Lower leg skin (tissue), 4 donors: ENCODE data around the gene TMEM86B. TPM values are rescaled to one million over a fixed set of nuclear protein-coding genes. Genes with fewer than 3 reads are reported as not detected.

ENCODE experiments used
- DNase-seq, 2 donors: peaks; one replicate each; pipeline ENCODE4 v3.0.0-alpha.2; 2019; ENCODE audit warnings: low spot score in 2 of 2
- H3K4me3 ChIP-seq: fragments of 200-600 bp; sonication (generic); 2 replicates; pipeline ENCODE4 v1.5.1; 2017; ENCODE audit warnings: mild to moderate bottlenecking, low read depth; ENCODE audit not compliant: poor library complexity, severe bottlenecking
- POLR2A ChIP-seq, 2 donors: fragments of 450-650 bp; IDR thresholded peaks; one replicate each; pipeline ENCODE4 v1.6.1; 2016 to 2017; ENCODE audit warnings: antibody characterized with exemption in 2 of 2, mild to moderate bottlenecking in 1 of 2, moderate library complexity in 1 of 2
- WGBS, 2 donors: methylation state at CpG; one replicate each; pipeline ENCODE4 v1.1.5; 2018; 5-methylcytosine and 5-hydroxymethylcytosine counted together
- intact Hi-C: fragments of 100-400 bp; cut with DNase I; formaldehyde crosslinking; loops from one replicate; pipeline ENCODE4 v1.15.0; 2023; ENCODE audit warnings: low total_unique reads
- microRNA-seq, 2 donors: library from miRNA; unstranded; fragments of <30 nt; microRNA quantifications; one replicate each; pipeline ENCODE4, GENCODE V29; 2016; ENCODE audit warnings: borderline replicate concordance in 2 of 2, borderline number of aligned reads in 1 of 2
- total RNA-seq, 4 donors: library from RNA; depleted of rRNA; stranded (reverse); fragments of >200 nt; gene quantifications; one replicate each; pipeline ENCODE4 v1.1.0, GENCODE V29; 2016
- TF ChIP-seq, protein P1 (sequence below), 3 donors: fragments of 450-650 bp; IDR thresholded peaks; one replicate each; pipeline ENCODE4 v1.5.1; 2016; ENCODE audit warnings: antibody characterized with exemption in 3 of 3, mild to moderate bottlenecking in 3 of 3, moderate library complexity in 2 of 3

The TMEM86B gene
- total RNA-seq, 4 donors from 2014 or later = 1.1 to 2.4 (median 1.6) TPM

DNA sequence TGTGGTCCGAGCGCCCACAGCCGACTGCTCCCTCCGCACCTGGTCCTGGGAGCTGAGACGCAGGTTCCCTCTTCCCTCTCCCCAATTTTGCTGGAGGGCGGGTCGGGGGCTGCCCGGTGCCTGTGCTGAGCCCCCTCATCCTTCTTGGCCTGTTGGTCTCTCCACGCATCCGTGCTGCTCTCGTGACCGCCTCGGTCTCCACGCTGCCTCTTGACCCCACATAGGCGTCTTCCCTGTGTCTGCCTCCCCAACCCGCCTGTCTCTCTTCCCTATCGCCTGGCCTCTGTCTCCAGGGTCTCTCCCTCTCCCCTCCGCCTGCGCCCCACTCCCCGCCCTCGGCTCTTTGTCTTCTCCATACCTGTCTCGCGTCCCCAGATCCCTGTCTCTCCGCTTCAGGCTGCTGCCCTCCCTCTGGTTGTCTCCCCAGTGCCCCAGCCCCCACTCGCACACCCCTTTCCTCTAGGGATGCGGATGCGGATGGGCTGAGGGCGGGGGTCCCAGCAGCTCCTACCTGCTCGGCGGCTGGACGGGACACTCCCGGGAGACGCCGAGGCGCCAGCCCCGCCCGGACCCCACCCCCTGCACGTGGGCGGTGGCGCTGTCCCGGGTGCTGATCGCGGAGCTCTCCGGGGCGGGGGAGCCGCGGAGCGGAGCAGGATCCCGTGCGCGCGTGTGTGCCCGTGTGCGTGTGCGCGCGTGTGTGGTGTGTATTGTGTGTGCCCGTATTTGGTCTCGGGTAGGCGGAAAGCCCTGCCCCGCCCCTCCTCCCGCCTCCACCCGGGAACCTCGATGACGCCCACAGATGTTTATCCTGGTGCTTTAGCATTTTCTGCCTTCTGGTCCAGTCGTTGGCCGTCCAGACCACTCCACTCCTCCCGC, 48.7 kb downstream of the TMEM86B start, which contains the start of gene SYT5:
SYT5 (minus strand) TSS at position 684 of the 879 bp plus-strand sequence. CDS start 1,248 bp downstream, outside the sequence.
- no peak for DNase-seq

DNA sequence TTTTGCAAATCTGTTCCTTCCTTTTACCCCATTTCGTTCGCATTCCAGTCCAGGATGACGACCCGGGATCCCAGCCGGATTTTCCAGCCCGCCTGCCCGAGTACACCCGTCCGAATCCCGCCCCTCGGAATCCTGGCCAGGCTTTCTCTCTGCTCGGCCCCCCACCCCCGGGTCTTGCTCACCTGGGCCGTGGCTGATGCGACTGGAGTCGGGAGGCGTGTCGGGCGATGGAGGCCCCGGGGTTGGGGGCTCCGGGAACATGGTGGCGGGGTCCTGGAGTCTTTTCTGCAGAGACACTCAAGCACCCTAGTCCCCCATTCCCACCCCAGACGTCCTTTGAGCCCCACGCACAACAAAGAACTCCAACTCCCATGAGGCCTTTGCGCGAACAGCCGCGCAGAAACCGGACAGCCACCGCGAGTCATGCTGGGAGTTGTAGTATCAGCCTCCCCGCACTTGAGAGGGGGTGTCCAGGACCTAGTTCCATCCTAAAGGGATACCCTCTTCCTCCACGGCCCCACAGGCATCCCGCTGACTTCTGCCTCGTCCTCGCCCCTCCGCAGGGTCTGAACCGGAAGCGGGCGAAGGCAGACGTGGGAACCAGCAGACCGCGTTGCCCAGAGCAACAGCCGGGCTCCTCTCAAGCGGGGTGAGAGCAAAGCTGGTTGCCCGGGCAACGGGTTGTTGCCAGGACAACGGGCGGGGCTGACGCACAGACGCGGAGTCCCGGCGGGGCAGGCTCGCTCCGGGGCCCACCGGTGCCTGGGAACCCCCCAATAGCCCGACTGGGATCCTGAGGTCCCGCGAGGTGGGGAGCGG, 49.6 kb downstream of the TMEM86B start:
- TF ChIP-seq, protein P1, sequence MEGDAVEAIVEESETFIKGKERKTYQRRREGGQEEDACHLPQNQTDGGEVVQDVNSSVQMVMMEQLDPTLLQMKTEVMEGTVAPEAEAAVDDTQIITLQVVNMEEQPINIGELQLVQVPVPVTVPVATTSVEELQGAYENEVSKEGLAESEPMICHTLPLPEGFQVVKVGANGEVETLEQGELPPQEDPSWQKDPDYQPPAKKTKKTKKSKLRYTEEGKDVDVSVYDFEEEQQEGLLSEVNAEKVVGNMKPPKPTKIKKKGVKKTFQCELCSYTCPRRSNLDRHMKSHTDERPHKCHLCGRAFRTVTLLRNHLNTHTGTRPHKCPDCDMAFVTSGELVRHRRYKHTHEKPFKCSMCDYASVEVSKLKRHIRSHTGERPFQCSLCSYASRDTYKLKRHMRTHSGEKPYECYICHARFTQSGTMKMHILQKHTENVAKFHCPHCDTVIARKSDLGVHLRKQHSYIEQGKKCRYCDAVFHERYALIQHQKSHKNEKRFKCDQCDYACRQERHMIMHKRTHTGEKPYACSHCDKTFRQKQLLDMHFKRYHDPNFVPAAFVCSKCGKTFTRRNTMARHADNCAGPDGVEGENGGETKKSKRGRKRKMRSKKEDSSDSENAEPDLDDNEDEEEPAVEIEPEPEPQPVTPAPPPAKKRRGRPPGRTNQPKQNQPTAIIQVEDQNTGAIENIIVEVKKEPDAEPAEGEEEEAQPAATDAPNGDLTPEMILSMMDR (IDR thresholded peaks at IDR 0.05) = no peak
- TF ChIP-seq POLR2A (IDR thresholded peaks at IDR 0.05) = no peak
- 4 to 9% methylated on average over 41 to 59 of the region's 61 CpGs for WGBS, 2 donors
- no peak for DNase-seq
- intact Hi-C loops = no loop called here
- no peak overlapping the region for H3K4me3 ChIP-seq

More for the DNA sequence above, 48.7 kb downstream of the TMEM86B start, which contains the start of gene SYT5:
- 1 to 3% methylated on average over 54 to 63 of the region's 68 CpGs for WGBS, 2 donors
- no peak within 1 kb of the TSS for H3K4me3 ChIP-seq
- no peak for TF ChIP-seq POLR2A (IDR thresholded peaks at IDR 0.05)
- TF ChIP-seq, protein P1 (IDR thresholded peaks at IDR 0.05) = no peak
- intact Hi-C loops = no loop called here

Small RNA genes within 50 kb of the gene (microRNA-seq; reads per million reads assigned to microRNA genes)
- gene MIR6802 = 0 to 0.57 reads per million in 2 donors
- gene MIR6803 = 2.8 to 3.4 reads per million in 2 donors
- 0 to 0.68 reads per million in 2 donors for gene MIR6804

Other genes starting within 250 kb of the TMEM86B start
- 1 to 10 TPM in 2 of 4 donors, under 1 TPM in 2; 0.49 to 8.5 (median 1.3) TPM for gene GP6, start 190.5 kb downstream of the TMEM86B start, total RNA-seq
- 100 to 1,000 TPM in 3 of 4 donors, 10 to 100 TPM in 1; 93.2 to 146 (median 134) TPM for gene RDH13, start 165.6 kb downstream of the TMEM86B start, total RNA-seq
- gene EPS8L1, start 152.9 kb downstream of the TMEM86B start, total RNA-seq = 100 to 1,000 TPM; 394 to 678 (median 540) TPM
- 100 to 1,000 TPM in 1 of 4 donors, 10 to 100 TPM in 3; 55.5 to 103 (median 79.4) TPM for gene PPP1R12C, start 111.1 kb downstream of the TMEM86B start, total RNA-seq
- 10 to 100 TPM; 24.0 to 56.1 (median 42.6) TPM for gene TNNT1, start 79.6 kb downstream of the TMEM86B start, total RNA-seq
- 1 to 10 TPM in 2 of 4 donors, not detected in 2; 1.4 to 2.8 TPM for gene TNNI3, start 71.0 kb downstream of the TMEM86B start, total RNA-seq
- gene DNAAF3, start 62.1 kb downstream of the TMEM86B start, total RNA-seq = 10 to 100 TPM in 1 of 4 donors, 1 to 10 TPM in 1, under 1 TPM in 2; 0.71 to 10.3 (median 0.99) TPM
- gene SYT5, start 48.5 kb downstream of the TMEM86B start, total RNA-seq = under 1 TPM in 3 of 4 donors, not detected in 1; 0.10 to 0.65 (median 0.26) TPM
- 1 to 10 TPM in 1 of 4 donors, under 1 TPM in 3; 0.22 to 1.3 (median 0.52) TPM for gene PTPRH, start 19.3 kb downstream of the TMEM86B start, total RNA-seq
- 10 to 100 TPM; 29.4 to 47.9 (median 37.5) TPM for gene PPP6R1, start 30.3 kb upstream of the TMEM86B start, total RNA-seq
- 10 to 100 TPM; 17.8 to 35.5 (median 25.6) TPM for gene HSPBP1, start 51.3 kb upstream of the TMEM86B start, total RNA-seq
- gene BRSK1, start 55.2 kb upstream of the TMEM86B start, total RNA-seq = 1 to 10 TPM in 1 of 4 donors, under 1 TPM in 1, not detected in 2; 0.44 to 4.6 TPM
- gene TMEM150B, start 96.6 kb upstream of the TMEM86B start, total RNA-seq = under 1 TPM in 1 of 4 donors, not detected in 3; 0.58 TPM
- 10 to 100 TPM; 16.5 to 25.4 (median 20.3) TPM for gene KMT5C, start 111.1 kb upstream of the TMEM86B start, total RNA-seq
- 1 to 10 TPM in 1 of 4 donors, under 1 TPM in 2, not detected in 1; 0.42 to 1.1 (median 0.49) TPM for gene COX6B2, start 126.0 kb upstream of the TMEM86B start, total RNA-seq
- not detected for gene GARIN5B, start 134.5 kb upstream of the TMEM86B start, total RNA-seq
- under 1 TPM in 3 of 4 donors, not detected in 1; 0.23 to 0.68 (median 0.46) TPM for gene IL11, start 141.7 kb upstream of the TMEM86B start, total RNA-seq
- gene TMEM190, start 148.1 kb upstream of the TMEM86B start, total RNA-seq = not detected
- 10 to 100 TPM; 32.2 to 61.6 (median 47.5) TPM for gene TMEM238, start 155.5 kb upstream of the TMEM86B start, total RNA-seq
- gene RPL28, start 157.2 kb upstream of the TMEM86B start, total RNA-seq = 100 to 1,000 TPM; 466 to 875 (median 590) TPM
- gene UBE2S, start 179.0 kb upstream of the TMEM86B start, total RNA-seq = 10 to 100 TPM in 1 of 4 donors, 1 to 10 TPM in 3; 6.2 to 14.6 (median 9.2) TPM
- under 1 TPM in 1 of 4 donors, not detected in 3; 0.10 TPM for gene SHISA7, start 214.5 kb upstream of the TMEM86B start, total RNA-seq
- 10 to 100 TPM; 31.0 to 73.1 (median 66.4) TPM for gene ISOC2, start 232.9 kb upstream of the TMEM86B start, total RNA-seq
- gene C19orf85, start 236.0 kb upstream of the TMEM86B start, total RNA-seq = not detected
- gene ZNF628, start 247.9 kb upstream of the TMEM86B start, total RNA-seq = 10 to 100 TPM in 3 of 4 donors, 1 to 10 TPM in 1; 5.4 to 17.9 (median 12.2) TPM